ENCODE measurements around the gene MYBPC3.

DNA sequence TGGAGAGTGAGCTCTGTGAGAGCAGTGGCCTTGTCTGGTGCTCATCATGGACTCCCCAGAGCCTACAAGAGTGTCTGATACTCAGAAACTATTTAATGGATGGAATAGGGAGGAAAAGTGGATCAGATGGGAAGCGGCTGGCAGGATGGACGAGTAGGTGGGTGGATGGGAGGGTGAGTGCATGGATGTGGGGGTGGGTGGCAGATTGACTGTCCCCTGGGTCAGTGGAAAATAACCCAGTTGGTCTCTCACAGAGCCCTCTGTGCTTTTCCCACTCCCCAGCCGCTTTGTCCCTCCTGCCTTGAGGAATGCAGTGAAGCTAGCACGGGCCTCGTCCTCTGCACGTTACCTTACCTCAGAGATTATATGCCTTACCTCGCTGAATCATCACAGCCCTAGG, 19.9 kb upstream of the MYBPC3 start:
- TF ChIP-seq EP300 (IDR thresholded peaks at IDR 0.05) (no peak), POLR2AphosphoS5 (IDR thresholded peaks at IDR 0.05) (no peak)
- TF ChIP-seq, protein P1, sequence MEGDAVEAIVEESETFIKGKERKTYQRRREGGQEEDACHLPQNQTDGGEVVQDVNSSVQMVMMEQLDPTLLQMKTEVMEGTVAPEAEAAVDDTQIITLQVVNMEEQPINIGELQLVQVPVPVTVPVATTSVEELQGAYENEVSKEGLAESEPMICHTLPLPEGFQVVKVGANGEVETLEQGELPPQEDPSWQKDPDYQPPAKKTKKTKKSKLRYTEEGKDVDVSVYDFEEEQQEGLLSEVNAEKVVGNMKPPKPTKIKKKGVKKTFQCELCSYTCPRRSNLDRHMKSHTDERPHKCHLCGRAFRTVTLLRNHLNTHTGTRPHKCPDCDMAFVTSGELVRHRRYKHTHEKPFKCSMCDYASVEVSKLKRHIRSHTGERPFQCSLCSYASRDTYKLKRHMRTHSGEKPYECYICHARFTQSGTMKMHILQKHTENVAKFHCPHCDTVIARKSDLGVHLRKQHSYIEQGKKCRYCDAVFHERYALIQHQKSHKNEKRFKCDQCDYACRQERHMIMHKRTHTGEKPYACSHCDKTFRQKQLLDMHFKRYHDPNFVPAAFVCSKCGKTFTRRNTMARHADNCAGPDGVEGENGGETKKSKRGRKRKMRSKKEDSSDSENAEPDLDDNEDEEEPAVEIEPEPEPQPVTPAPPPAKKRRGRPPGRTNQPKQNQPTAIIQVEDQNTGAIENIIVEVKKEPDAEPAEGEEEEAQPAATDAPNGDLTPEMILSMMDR (IDR thresholded peaks at IDR 0.05): no peak
